ENCODE data around the gene GAS1.

GAS1 gene

GRCh38 chr9:86965636-86966395, 18.5 kb upstream of the GAS1 start:
- DNase-seq (ENCODE audit: low spot score), result no peak

GRCh38 chr9:86962692-86963091, 15.4 kb upstream of the GAS1 start:
- DNase-seq (ENCODE audit: low spot score), result no peak

- no peak for DNase-seq (ENCODE audit: low spot score)
Measured at GRCh38 chr9:86960938-86961337, 13.6 kb upstream of the GAS1 start.

DNA sequence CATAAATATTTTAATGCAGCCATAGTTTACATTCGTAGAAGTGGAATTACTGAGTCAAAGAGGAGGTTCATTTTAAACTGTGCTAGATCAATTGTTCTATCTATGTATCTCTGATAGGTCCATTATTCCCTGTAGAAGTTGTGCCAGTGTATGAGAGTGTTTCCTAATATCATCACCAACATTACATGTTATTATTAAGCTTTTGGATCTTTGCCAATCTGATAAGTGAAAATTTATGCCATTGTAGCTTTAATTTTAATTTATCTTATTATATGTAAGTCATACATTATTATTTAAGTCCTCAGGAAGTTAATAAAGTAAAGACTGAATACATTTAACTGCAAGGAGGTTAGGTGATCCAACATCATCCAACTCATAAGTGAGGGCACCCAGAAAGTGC, 10.9 kb upstream of the GAS1 start:
- DNase-seq (ENCODE audit: low spot score), result no peak

DNA sequence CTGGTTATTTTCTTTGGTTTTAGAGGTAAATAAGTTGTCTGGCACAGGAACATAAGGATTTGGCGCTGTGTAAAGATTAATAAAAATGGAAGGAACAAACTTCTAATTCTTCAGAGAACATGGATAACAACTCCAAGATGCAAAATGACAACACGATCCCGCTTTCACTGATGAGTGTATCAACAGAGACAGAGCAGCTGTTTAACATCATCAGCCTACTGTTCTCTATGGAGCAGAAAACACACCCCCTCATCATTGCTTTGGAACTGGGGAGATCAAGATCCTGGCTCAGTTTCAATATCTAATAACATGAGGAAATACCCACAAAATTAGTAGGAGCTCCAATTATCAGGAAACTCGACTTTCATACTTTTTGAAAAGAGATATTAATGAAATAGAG, 8.3 kb upstream of the GAS1 start:
- DNase-seq (ENCODE audit: low spot score), result no peak

DNA sequence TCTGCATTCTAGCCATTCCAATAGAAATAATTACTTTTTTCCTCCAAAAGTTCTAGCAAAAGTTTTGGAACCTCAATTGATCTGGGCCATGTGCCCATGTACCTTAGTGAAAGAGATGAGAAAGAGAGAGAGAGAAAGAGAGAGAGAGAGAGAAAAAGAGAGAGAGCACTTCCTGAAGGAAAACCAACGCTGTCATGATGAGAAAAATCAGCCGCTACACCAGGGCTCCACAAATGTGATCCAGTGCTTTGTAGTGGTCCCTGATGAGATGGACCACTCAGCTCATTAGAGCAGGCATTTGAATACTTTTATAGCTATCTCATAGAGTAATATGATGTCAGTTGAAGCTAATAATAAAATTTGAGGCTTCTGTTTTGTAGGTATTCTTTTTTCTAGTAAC, 7.7 kb upstream of the GAS1 start:
- DNase-seq (ENCODE audit: low spot score), result no peak

GRCh38 chr9:86953181-86953580, 5.9 kb upstream of the GAS1 start:
- DNase-seq (ENCODE audit: low spot score), result no peak

- peak; percentile 79 for DNase-seq (ENCODE audit: low spot score)
Measured at GRCh38 chr9:86948074-86948929, 996 bp upstream of the GAS1 start.

DNA sequence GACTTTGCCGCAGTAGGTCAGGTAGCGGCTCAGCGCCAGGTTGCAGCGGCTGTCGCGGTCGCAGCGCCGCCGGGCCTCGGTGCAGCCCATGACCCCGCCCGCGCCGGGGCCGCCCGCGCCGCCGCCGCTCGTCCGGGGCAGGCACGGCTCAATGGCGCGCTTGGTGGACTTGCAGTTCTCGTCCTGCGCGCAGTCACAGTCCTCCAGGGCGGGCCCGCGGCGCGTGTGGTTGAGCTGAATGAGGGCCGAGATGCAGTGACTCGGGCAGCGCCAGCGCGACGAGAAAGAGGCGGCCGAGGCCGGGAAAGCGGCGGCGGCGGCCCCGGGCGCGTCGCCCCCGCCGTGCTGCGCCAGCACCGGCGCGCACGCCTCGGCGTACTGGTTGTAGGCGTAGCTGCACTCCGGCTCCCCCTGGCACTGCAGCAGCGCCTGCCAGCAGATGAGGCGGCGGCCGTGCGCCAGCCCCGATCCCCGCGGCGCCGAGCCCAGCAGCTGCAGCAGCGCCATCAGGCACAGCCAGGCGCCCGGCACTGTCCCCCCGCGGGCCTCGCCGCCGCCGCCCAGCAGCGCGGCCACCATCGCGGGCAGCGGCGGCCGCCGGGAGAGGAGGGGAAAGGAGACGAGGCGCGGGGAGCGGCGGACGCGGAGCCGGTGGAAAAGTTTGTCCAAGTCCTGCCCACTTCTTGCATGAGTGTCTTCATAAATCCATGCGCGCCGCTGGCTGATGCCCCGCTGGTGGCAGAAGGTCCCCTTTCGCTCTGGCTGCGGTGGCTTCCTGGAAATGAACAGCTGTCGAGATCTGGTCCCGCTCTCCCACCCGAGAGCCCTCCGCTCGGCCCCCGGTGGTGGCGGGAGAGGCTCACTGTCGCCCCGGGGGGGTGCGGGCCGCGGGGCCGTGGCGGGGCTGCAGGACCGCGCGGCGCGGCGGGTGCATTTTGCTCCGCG, 833 bp downstream of the GAS1 start:
- DNase-seq (ENCODE audit: low spot score), result peak; percentile 82

- no peak for DNase-seq (ENCODE audit: low spot score)
Measured at GRCh38 chr9:86945728-86946200, 1.5 kb downstream of the GAS1 start.

DNA sequence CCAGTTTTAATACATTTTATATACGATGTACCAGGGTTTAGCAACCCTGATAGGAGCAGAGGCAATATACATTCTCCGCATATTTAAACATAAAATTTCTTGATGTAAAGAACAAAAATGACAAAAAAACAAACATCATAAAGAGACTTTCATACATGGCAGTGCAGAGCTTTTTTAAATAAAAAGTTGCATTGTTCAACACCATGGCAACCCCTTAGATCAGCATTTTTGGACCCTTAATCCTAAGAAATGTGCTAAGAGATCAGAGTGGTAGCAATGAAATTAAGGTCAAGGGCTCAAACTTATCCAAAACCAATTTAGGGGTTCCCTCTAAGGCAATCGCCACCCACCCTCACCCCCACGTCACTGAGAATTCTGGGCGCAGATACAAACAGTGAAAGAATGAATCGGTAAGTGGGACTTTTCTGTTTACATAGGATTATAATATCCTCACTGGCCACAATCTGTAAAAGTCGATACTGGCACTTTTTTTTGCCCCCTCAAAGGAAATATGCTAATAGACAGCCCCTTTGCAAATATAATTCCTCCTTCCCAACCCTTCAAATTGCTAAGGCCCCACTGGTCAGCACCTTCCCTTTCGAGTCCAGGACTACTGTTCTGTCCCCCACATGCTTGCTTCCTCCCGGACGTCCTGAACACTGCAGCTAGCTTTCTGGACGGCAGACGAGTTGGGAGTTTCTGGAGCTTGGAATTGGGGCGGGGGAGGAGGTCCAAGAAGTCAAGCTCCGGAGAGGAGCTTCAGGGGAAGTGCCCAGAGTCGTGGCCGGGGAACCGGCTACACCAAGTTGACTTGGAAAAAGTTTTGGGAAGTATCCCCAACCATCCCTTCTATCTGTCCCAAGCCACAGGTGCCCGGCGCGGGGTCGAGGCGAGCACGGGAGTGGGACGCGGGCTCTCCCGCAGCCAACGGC, 2.2 kb downstream of the GAS1 start:
- DNase-seq (ENCODE audit: low spot score), result peak; percentile 14

- no peak for DNase-seq (ENCODE audit: low spot score)
Measured at GRCh38 chr9:86943201-86944113, 3.8 kb downstream of the GAS1 start.

- no peak for DNase-seq (ENCODE audit: low spot score)
Measured at GRCh38 chr9:86942281-86943200, 4.8 kb downstream of the GAS1 start.

- no peak for DNase-seq (ENCODE audit: low spot score)
Measured at GRCh38 chr9:86941197-86941596, 6.1 kb downstream of the GAS1 start.

- DNase-seq (ENCODE audit: low spot score), result no peak
Measured at GRCh38 chr9:86940774-86941173, 6.5 kb downstream of the GAS1 start.

DNA sequence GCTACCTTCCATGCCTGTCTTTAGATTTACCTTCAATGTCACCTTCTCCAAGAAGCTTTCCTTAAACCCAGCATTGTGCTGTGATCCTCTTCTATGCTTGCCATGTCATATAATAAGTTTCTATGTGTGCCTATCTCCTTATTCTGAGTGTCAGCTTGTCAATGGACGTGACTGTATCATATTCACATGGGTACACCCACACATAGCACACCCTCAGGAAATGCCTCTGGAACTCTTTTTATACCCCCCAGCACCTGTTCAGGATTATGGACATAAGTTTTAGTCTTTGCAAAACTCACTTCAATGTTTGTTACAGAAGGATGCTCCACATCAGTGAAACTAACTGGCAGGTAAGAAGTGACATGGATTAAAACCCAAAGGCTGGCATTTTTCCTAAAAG, 7.4 kb downstream of the GAS1 start:
- no peak for DNase-seq (ENCODE audit: low spot score)

DNA sequence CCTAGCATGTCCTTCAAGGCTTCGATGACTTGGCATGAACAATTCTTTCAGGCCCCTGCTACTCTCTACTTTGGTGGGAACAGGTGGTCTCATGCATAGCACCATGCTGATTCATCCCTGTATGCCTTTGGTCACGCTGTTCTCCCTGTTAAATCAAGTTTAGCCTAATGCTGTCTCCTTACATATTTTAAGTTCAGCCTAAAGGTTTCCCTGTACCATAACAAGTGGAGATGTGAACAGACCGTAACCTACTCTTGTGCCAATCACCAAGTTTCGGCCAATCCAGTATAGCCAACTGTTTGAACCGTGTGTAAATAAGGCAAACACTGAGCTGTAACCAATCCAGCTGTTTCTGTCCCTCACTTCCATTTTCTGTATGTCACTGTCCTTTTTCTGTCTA, 8.0 kb downstream of the GAS1 start:
- no peak for DNase-seq (ENCODE audit: low spot score)

- DNase-seq (ENCODE audit: low spot score), result no peak
Measured at GRCh38 chr9:86938780-86939179, 8.5 kb downstream of the GAS1 start.

GRCh38 chr9:86926145-86926544, 21.2 kb downstream of the GAS1 start:
- no peak for DNase-seq (ENCODE audit: low spot score)

All from kidney tubule cell (primary cell).